OCI-M1 (cell line): ENCODE results near the gene IL2RA.

ENCODE experiments used
- DNase-seq: peaks from one replicate; lab custom pipeline; 2025; lab: John Stamatoyannopoulos, UW

The IL2RA gene

DNA sequence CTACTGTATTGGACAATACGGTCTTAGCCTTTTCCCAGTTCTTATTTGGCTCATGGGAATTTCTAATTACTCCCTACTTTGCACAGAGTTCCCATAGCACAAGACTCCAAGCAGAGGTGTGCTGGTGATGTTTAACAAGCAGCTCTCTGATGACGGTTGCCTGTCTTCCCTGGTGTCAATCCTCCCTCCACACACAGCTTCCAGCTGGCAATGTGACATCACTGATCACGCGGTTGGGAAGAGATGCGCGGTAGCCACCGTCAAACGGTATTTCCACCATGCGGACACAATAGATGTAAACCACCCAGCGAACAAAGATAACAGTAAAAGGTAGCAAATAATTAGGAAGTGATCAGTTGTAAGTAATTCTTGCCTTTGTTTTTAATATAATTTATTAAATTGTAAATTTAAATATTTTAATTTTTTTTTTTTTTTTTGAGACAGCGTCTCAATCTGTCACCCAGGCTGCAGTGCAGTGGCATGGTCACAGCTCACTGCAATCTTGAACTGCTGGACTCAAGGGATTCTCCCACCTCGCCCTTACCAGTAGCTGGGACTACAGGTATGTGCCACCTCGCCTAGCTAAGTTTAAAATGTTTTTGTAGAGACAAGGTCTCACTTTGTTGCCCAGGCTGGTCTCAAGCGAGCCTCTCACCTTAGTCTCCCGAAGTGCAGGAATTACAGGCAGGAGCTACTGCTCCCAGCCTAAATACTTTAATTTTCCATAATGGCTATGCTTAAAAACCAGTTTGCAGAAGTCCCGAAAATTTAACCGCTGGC lies 48.6 kb downstream of the IL2RA start:
- no peak for DNase-seq

GRCh38 chr10:6012121-6012905 lies 49.9 kb downstream of the IL2RA start:
- DNase-seq = no peak

DNA sequence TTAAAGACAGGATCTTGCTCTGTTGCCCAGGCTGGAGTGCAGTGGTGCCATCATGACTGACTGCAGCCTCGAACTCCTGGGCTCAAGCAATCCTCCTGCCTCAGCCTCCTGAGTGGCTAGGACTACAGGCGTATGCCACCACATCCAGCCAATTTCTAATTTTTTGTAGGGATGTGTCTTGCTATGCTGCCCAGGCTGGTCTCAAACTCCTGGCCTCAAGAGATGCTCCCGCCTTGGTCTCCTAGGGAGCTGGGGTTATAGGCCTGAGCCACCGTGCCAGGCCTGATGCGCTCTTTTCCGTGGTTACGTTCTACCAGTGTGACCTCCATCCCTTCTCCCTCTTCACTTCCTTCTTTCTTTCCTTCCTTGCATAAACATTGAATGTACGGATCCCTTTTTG lies 50.6 kb downstream of the IL2RA start:
- DNase-seq = no peak

GRCh38 chr10:6010569-6010968 lies 51.6 kb downstream of the IL2RA start:
- no peak for DNase-seq

GRCh38 chr10:6009961-6010360 lies 52.2 kb downstream of the IL2RA start:
- no peak for DNase-seq

- DNase-seq = peak; percentile 58
Observed at GRCh38 chr10:6009150-6009549, 53.0 kb downstream of the IL2RA start.

- DNase-seq = no peak
Observed at GRCh38 chr10:6008497-6009142, 53.5 kb downstream of the IL2RA start.

DNA sequence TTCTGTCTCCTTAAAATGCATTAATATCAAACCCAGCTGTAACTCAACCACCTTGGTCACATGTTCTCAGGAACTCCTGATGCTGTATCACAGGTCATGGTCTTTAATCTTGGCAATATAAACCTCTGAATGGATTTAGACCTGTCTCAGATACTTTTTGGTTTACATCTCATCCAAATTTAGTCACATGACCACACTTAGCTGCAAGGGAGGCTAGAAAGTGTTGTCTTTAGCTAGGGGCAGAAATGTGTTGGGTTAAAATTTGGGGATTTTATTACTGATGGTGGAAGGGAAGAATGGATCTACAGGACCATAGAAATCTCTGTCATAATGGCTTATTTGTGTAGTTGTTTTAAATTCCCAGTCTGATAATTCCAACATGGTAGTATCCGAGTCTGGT lies 55.2 kb downstream of the IL2RA start:
- no peak for DNase-seq

- peak; percentile 29 for DNase-seq
Observed at GRCh38 chr10:6006546-6006945, 55.6 kb downstream of the IL2RA start.

- no peak for DNase-seq
Observed at GRCh38 chr10:6005856-6006395, 56.2 kb downstream of the IL2RA start.

DNA sequence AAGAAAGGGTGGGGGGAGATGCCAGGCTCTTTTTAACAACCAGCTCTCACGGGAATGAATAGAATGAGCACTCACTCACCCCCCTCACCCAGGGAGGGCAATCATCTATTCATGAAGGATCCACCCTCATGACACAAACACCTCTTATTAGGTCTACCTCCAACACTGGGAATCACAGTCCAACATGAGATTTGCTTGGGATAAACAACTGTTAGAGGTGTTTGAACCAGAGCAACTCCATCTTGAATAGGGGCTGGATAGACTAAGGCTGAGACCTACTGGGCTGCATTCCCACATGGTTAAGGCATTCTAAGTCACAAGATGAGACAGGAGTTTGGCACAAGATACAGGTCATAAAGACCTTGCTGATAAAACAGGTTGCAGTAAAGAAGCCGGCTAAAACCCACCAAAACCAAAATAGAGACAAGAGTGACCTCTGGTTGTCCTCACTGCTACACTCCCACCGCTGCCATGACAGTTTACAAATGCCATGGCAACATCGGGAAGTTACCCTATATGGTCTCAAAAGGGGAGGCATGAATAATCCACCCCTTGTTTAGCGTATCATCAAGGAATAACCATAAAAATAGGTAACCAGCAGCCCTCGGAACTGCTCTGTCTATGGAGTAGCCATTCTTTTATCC lies 56.9 kb downstream of the IL2RA start:
- DNase-seq = peak; percentile 26

DNA sequence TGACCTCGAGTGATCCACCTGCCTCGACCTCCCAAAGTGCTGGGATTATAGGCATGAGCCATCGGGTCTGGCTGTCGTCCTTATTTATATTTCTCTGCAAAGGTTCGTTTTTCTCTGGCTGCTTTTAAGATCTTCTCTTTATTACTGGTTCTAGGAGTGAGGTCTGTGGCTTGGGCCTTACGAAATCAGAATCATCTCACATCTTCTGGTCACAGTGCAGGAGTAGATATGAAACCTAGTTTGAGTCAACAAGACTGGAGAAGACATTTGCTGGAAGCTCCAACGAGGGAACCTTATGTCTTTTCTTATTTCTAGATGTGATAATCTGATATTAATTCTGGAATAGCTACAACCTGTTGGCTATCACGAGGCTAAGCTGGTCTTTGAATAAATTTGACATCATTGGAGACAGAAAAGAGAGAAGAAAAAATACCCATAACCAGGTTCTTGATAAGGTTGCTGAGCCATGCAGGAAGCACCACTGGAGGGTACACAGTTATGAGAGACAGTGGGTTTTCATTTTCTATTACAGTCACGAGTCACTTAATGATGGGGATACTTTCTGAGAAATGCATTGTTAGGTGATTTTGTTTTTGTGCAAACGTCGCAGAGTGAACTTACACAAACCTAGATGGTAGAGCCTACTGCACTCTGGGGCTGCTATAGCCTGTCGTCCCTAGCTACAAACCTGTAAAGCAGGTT lies 59.2 kb downstream of the IL2RA start:
- peak; percentile 58 for DNase-seq

- DNase-seq = no peak
Observed at GRCh38 chr10:5999440-6000165, 62.6 kb downstream of the IL2RA start.

- no peak for DNase-seq
Observed at GRCh38 chr10:5996696-5997095, 65.5 kb downstream of the IL2RA start.

DNA sequence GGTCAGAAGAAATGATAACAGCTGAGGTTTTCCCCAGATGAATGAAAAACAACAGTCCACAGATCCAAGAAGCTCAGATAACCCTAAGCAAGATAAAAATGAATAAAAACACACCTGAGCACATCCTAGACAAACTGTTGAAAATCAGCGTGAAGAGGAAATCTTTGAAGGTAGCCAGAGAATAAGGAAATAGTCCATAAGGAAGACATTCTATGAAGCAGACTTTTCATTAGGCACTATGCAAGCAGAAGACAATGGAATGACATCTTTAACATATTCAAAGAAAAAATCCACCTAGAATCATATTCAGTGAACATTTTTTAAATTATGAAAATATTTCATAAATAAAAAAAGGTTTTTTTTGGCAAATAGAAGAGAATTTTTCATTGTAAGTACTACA lies 69.8 kb downstream of the IL2RA start:
- DNase-seq = no peak

- no peak for DNase-seq
Observed at GRCh38 chr10:5991708-5992107, 70.5 kb downstream of the IL2RA start.

GRCh38 chr10:5989756-5990155 lies 72.4 kb downstream of the IL2RA start:
- no peak for DNase-seq

DNA sequence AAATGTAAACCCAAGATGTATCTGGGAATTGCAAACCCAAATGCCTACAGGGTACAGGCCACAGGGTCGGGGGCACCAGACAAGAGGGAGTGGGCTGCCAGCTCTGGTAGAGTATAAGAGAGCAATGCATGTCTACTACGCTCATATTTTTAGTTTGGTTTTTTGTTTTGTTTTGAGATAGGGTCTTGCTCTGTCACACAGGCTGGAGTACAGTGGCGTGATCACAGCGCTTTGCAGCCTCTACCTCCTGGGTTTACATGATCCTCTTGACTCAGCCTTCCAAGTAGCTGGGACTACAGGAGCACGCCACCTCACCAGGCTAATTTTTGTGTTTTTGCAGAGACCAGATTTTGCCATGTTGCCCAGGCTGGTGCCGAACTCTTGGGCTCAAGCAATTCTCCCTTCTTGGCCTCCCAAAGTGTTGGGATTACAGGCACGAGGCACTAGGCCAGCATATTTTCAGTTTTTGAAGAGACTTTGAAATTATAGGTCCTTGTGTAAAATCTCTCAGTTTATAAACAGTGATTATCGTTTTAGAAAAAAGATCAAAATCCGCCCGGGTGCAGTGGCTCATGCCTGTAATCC lies 73.7 kb downstream of the IL2RA start:
- DNase-seq = no peak

- DNase-seq = peak; percentile 22
Observed at GRCh38 chr10:5987747-5988146, 74.4 kb downstream of the IL2RA start.

DNA sequence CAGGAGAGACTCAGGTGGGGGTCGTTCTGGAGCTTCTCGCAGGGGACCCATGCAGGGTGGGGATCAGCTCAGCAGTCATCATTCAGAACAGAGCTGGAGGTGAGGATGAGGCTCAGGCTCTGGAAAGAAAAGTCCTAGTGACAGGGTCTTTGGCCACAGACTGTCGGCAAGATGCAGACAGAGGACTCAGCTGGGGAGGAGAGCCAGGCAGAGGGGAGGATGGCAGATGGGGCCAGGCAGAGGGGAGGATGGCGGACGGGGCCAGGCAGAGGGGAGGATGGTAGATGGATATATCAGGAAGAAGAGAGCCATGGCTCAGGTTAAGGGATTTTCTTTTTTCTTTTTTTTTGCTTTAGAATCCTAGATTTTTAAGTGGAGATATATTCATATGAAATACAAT lies 77.1 kb downstream of the IL2RA start:
- no peak for DNase-seq
